Measurements from ENCODE around the gene SYNPO. TPM values are rescaled to one million over a fixed set of nuclear protein-coding genes. Genes with fewer than 3 reads are reported as not detected.

Gene SYNPO
- polyA plus RNA-seq, 1 donor (not counting 4 experiments of a cell fraction or from before 2014, with no cell fraction given) = 6.0 TPM

DNA sequence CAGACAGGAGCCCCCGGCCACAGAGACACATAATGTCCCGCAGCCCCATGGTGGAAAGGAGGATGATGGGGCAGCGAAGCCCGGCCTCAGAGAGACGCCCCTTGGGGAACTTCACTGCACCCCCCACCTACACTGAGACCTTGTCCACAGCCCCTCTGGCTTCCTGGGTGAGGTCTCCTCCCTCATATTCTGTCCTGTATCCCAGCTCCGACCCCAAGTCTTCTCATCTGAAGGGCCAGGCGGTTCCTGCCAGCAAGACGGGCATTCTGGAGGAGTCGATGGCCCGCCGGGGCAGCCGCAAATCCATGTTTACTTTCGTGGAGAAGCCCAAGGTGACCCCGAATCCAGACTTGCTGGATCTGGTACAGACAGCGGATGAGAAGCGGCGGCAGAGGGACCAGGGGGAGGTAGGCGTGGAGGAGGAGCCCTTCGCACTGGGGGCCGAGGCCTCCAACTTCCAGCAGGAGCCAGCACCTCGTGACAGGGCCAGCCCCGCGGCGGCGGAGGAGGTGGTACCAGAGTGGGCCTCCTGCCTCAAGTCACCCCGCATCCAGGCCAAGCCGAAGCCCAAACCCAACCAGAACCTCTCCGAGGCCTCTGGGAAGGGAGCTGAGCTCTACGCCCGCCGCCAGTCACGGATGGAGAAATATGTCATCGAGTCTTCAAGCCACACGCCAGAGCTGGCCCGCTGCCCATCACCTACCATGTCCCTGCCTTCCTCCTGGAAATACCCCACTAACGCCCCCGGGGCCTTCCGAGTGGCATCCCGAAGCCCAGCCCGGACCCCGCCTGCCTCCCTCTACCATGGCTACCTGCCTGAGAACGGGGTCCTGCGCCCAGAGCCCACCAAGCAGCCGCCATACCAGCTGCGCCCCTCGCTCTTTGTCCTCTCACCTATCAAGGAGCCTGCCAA lies 8.9 kb downstream of the SYNPO start:
- DNase-seq (ENCODE audit: low read depth, low spot score) (no peak), FAIRE-seq (no peak)
- Histone ChIP-seq H3K36me3 (ENCODE audit: control insufficient read depth in 2 of 2, extremely low read depth in 1 of 2, insufficient read depth in 2 of 2, low read length in 2 of 2) (peaks cover 2 to 9% of the 10 kb centered on the region in 2 experiments), H3K9me1 (ENCODE audit: control insufficient read depth, extremely low read depth, insufficient read depth, low read length) (no peaks in the 10 kb centered on the region), H4K20me1 (ENCODE audit: control insufficient read depth, extremely low read depth, insufficient read depth, low read length) (no peaks in the 10 kb centered on the region), H3K4me3 (ENCODE audit: control insufficient read depth in 2 of 3, extremely low read depth in 1 of 3, insufficient read depth in 2 of 3, low read depth in 1 of 3, low read length in 3 of 3) (no peak overlapping the region), H3K9ac (ENCODE audit: control insufficient read depth, extremely low read depth, insufficient read depth, low read length) (no peak overlapping the region), H3K27me3 (ENCODE audit: control insufficient read depth, extremely low read depth, insufficient read depth, low read length) (no peaks in the 10 kb centered on the region), H3K9me3 (ENCODE audit: control insufficient read depth, low read depth, low read length) (no peaks in the 10 kb centered on the region), H3K79me2 (ENCODE audit: control insufficient read depth, insufficient read depth, low read length) (no peaks in the 10 kb centered on the region), H3K27ac (ENCODE audit: control insufficient read depth, insufficient read depth, low read length) (no peak overlapping the region), H3K4me2 (ENCODE audit: control insufficient read depth, extremely low read depth, insufficient read depth, low read depth, low read length) (no peak overlapping the region), H2AFZ (ENCODE audit: control insufficient read depth, low read length) (no peak overlapping the region), H3K4me1 (ENCODE audit: control insufficient read depth, extremely low read depth, insufficient read depth, low read length) (peaks cover 9% of the 10 kb centered on the region)
- TF ChIP-seq EZH2 (IDR thresholded peaks at IDR 0.05; ENCODE audit: low read length) = no peak
- TF ChIP-seq, protein P1, sequence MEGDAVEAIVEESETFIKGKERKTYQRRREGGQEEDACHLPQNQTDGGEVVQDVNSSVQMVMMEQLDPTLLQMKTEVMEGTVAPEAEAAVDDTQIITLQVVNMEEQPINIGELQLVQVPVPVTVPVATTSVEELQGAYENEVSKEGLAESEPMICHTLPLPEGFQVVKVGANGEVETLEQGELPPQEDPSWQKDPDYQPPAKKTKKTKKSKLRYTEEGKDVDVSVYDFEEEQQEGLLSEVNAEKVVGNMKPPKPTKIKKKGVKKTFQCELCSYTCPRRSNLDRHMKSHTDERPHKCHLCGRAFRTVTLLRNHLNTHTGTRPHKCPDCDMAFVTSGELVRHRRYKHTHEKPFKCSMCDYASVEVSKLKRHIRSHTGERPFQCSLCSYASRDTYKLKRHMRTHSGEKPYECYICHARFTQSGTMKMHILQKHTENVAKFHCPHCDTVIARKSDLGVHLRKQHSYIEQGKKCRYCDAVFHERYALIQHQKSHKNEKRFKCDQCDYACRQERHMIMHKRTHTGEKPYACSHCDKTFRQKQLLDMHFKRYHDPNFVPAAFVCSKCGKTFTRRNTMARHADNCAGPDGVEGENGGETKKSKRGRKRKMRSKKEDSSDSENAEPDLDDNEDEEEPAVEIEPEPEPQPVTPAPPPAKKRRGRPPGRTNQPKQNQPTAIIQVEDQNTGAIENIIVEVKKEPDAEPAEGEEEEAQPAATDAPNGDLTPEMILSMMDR (optimal IDR thresholded peaks at IDR 0.05 in 1 of 3, IDR thresholded peaks at IDR 0.05 in 1 of 3, conservative IDR thresholded peaks at IDR 0.05 in 1 of 3; ENCODE audit: extremely low read depth in 1 of 3, insufficient read depth in 2 of 3, low read length in 3 of 3) = no peak
- dilution Hi-C loops (cut with MboI; ENCODE audit: extremely low pct_ligation_motif_present, low sequenced_read_pairs) = no loop called here

DNA sequence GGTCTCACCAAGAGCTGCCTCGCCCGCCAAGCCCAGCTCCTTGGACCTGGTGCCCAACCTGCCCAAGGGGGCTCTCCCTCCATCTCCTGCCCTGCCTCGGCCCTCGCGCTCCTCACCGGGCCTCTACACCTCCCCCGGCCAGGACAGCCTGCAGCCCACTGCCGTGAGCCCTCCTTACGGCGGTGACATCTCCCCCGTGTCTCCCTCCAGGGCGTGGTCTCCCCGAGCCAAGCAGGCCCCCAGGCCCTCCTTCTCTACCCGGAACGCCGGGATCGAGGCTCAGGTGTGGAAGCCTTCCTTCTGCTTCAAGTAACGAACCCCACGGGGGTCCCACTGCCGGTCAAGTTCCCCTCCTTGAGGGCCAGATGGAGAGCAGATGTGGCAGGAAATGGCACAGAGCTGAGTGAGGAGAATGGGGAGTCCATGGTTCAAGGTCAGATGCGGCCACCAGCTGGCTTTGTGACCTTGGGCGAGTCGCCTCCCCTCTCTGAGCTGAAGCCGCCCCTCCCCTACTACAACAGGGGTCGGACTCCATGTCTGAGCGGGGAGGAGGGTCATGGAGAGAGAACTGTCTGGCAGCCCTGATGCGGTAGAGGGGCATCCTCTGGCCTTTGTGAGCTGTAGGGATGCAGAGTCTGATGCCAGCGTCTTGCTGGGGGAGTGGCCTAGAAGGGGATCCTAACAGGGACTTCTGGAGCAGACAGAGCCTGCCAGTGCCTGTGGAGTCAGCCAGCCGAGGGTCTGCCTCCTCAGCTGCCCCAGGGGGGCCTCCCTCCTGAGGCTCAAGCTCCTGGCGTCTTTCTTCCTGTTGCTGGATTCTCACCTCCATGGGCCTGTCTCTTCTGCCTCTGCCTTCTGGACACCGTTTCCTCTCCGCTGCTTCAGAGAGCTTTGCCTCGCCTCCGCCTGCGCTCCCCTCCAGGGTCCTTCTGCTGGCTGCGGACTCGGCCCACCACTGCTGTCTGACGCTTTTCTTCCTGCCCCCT lies 9.9 kb downstream of the SYNPO start:
- Histone ChIP-seq H3K4me3 (ENCODE audit: control insufficient read depth in 2 of 3, extremely low read depth in 1 of 3, insufficient read depth in 2 of 3, low read depth in 1 of 3, low read length in 3 of 3) (no peak overlapping the region), H3K79me2 (ENCODE audit: control insufficient read depth, insufficient read depth, low read length) (no peaks in the 10 kb centered on the region), H3K9ac (ENCODE audit: control insufficient read depth, extremely low read depth, insufficient read depth, low read length) (no peak overlapping the region), H3K27ac (ENCODE audit: control insufficient read depth, insufficient read depth, low read length) (no peak overlapping the region), H3K9me1 (ENCODE audit: control insufficient read depth, extremely low read depth, insufficient read depth, low read length) (no peaks in the 10 kb centered on the region), H4K20me1 (ENCODE audit: control insufficient read depth, extremely low read depth, insufficient read depth, low read length) (no peaks in the 10 kb centered on the region), H3K36me3 (ENCODE audit: control insufficient read depth in 2 of 2, extremely low read depth in 1 of 2, insufficient read depth in 2 of 2, low read length in 2 of 2) (peaks cover 2 to 9% of the 10 kb centered on the region in 2 experiments), H3K4me1 (ENCODE audit: control insufficient read depth, extremely low read depth, insufficient read depth, low read length) (peaks cover 2% of the 10 kb centered on the region), H2AFZ (ENCODE audit: control insufficient read depth, low read length) (no peak overlapping the region), H3K27me3 (ENCODE audit: control insufficient read depth, extremely low read depth, insufficient read depth, low read length) (no peaks in the 10 kb centered on the region), H3K9me3 (ENCODE audit: control insufficient read depth, low read depth, low read length) (no peaks in the 10 kb centered on the region), H3K4me2 (ENCODE audit: control insufficient read depth, extremely low read depth, insufficient read depth, low read depth, low read length) (no peak overlapping the region)
- no peak for TF ChIP-seq EZH2 (IDR thresholded peaks at IDR 0.05; ENCODE audit: low read length)
- TF ChIP-seq, protein P1 (optimal IDR thresholded peaks at IDR 0.05 in 1 of 3, IDR thresholded peaks at IDR 0.05 in 1 of 3, conservative IDR thresholded peaks at IDR 0.05 in 1 of 3; ENCODE audit: extremely low read depth in 1 of 3, insufficient read depth in 2 of 3, low read length in 3 of 3) = no peak
- dilution Hi-C loops (cut with MboI; ENCODE audit: extremely low pct_ligation_motif_present, low sequenced_read_pairs) = no loop called here
- DNase-seq (ENCODE audit: low read depth, low spot score) (no peak), FAIRE-seq (no peak)
